SK-N-DZ (cell line): Measurements from ENCODE around the gene SYNGAP1.

Experiments used
- DNase-seq: peaks from one replicate; pipeline ENCODE4 v3.0.0-alpha.2; 2015; ENCODE audit warnings: low spot score

SYNGAP1 gene

GRCh38 chr6:33420491-33421343 is 852 bp downstream of the SYNGAP1 start:
- DNase-seq = peak; percentile 60

GRCh38 chr6:33421344-33421643 is 1.4 kb downstream of the SYNGAP1 start:
- DNase-seq = no peak

- no peak for DNase-seq
These were observed 3.9 kb downstream of the SYNGAP1 start for GRCh38 chr6:33423777-33424176.

- no peak for DNase-seq
These were observed 5.2 kb downstream of the SYNGAP1 start for GRCh38 chr6:33424855-33425667.

GRCh38 chr6:33425668-33426577 is 6.1 kb downstream of the SYNGAP1 start:
- peak; percentile 75 for DNase-seq

GRCh38 chr6:33426590-33427511 is 7.0 kb downstream of the SYNGAP1 start:
- no peak for DNase-seq

GRCh38 chr6:33427585-33428223 is 7.8 kb downstream of the SYNGAP1 start:
- no peak for DNase-seq

GRCh38 chr6:33428224-33428965 is 8.5 kb downstream of the SYNGAP1 start:
- DNase-seq = peak; percentile 57

- DNase-seq = no peak
These were observed 9.3 kb downstream of the SYNGAP1 start for GRCh38 chr6:33428966-33429749.

- DNase-seq = no peak
These were observed 9.8 kb downstream of the SYNGAP1 start for GRCh38 chr6:33429750-33430052.

- no peak for DNase-seq
These were observed 10.5 kb downstream of the SYNGAP1 start for GRCh38 chr6:33430334-33430733.

GRCh38 chr6:33430991-33431879 is 11.4 kb downstream of the SYNGAP1 start:
- DNase-seq = peak; percentile 77

- no peak for DNase-seq
These were observed 12.1 kb downstream of the SYNGAP1 start for GRCh38 chr6:33431880-33432541.

- no peak for DNase-seq
These were observed 12.7 kb downstream of the SYNGAP1 start for GRCh38 chr6:33432546-33432945.

GRCh38 chr6:33433001-33433543 is 13.2 kb downstream of the SYNGAP1 start:
- no peak for DNase-seq

- no peak for DNase-seq
These were observed 13.8 kb downstream of the SYNGAP1 start for GRCh38 chr6:33433544-33434191.
